B cell (primary cell): Measurements from ENCODE around the gene CYTIP.

Source experiments
- CTCF ChIP-seq: fragments of 200-600 bp; IDR thresholded peaks from one replicate; pipeline ENCODE4 v1.8.0; 2022; ENCODE audit warnings: antibody characterized with exemption, mild to moderate bottlenecking
- EZH2 ChIP-seq: IDR thresholded peaks from 2 replicates; pipeline ENCODE4 v1.6.1; 2012; ENCODE audit warnings: borderline replicate concordance, low read depth, mild to moderate bottlenecking, moderate library complexity, low read length; ENCODE audit not compliant: insufficient read depth, poor library complexity, severe bottlenecking

- TF ChIP-seq EZH2 (no peak), CTCF (no peak)
These were observed 16.6 kb downstream of the CYTIP start for GRCh38 chr2:157427003-157427921.
